Hepatocyte (in vitro differentiated cells): ENCODE measurements around the gene LBHD2.

Source experiments
- EZH2phosphoT487 ChIP-seq: fragments of 200-600 bp; sonication (generic); IDR thresholded peaks from one replicate; pipeline ENCODE4 v1.6.1; 2018; ENCODE audit warnings: antibody characterized with exemption, mild to moderate bottlenecking, low read depth, moderate library complexity; ENCODE audit not compliant: unreplicated experiment, severe bottlenecking
- TF ChIP-seq, protein P1 (sequence below): fragments of 200-600 bp; sonication (generic); IDR thresholded peaks from 2 replicates; pipeline ENCODE4 v1.5.1; 2016; ENCODE audit warnings: antibody characterized with exemption, mild to moderate bottlenecking; ENCODE audit not compliant: poor library complexity

DNA sequence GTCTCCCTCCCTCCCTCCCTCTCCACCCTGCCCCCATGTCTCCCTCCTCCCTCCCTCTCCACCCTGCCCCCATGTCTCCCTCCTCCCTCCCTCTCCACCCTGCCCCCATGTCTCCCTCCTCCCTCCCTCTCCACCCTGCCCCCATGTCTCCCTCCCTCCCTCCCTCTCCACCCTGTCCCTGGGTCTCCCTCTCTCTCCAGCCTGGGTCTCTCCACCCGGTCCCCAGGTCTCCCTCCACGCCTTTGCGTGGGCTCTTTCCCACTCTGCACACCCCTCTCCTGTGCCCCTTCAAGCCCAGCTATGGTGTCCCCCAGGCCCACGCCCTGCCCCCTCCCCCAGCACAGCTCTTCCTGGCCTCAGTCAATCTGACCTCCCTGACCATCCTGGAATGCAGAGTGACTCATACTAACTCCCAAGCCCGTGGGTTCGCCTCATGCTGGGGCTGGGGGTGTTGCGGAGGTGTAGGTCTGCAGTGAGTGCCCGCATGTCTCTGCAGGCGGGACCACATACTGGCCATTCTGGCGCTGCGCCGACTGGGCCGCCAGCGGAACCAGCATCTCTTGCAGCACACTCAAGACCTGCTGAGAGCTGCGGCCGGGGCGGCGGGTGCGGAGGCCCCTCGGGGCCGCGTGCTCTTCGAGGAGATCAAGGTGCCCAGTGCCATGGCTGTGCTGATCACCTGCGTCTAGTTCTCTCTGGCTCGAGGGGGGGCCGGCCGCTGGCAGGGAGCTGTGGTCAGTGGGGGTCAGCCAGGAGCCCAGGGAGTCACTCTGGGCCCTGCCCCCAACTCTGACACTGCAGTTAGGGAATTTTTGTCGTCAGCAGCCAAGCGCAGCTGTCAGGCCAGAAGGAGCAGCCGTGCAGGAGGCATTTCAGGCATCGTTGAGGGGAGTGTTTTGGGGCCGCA is 25.8 kb downstream of the LBHD2 start:
- TF ChIP-seq EZH2phosphoT487 = no peak
- TF ChIP-seq, protein P1, sequence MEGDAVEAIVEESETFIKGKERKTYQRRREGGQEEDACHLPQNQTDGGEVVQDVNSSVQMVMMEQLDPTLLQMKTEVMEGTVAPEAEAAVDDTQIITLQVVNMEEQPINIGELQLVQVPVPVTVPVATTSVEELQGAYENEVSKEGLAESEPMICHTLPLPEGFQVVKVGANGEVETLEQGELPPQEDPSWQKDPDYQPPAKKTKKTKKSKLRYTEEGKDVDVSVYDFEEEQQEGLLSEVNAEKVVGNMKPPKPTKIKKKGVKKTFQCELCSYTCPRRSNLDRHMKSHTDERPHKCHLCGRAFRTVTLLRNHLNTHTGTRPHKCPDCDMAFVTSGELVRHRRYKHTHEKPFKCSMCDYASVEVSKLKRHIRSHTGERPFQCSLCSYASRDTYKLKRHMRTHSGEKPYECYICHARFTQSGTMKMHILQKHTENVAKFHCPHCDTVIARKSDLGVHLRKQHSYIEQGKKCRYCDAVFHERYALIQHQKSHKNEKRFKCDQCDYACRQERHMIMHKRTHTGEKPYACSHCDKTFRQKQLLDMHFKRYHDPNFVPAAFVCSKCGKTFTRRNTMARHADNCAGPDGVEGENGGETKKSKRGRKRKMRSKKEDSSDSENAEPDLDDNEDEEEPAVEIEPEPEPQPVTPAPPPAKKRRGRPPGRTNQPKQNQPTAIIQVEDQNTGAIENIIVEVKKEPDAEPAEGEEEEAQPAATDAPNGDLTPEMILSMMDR = no peak
